HEK293 (cell line): ENCODE data around the gene FAM83E.

ENCODE experiments used
- KLF10 ChIP-seq: fragments of 450-650 bp; IDR thresholded peaks from 2 replicates; pipeline ENCODE4 v1.5.1; 2018; ENCODE audit warnings: missing biosample characterization, mild to moderate bottlenecking, missing genetic modification characterization
- ZNF549 ChIP-seq: fragments of 450-650 bp; IDR thresholded peaks from 2 replicates; pipeline ENCODE4 v1.5.1; 2018; ENCODE audit warnings: missing biosample characterization, missing genetic modification characterization, mild to moderate bottlenecking, inconsistent platforms, moderate library complexity

- peak; percentile 77 for TF ChIP-seq KLF10 (tag by site-specific recombination)
- TF ChIP-seq ZNF549 (tag by site-specific recombination), result no peak
Observed at GRCh38 chr19:48646001-48646721, 31.3 kb upstream of the FAM83E start, which contains the start of gene CA11.
